GM10266 (cell line): ENCODE measurements around the gene VAT1.
"Not testable (repeated sequence)": the region's sequence is repeated elsewhere in the genome, so short reads cannot be mapped to it uniquely, and the experiment has no call there.

Experiments
- DNase-seq: peaks from one replicate; pipeline ENCODE4 v3.0.0; 2012; ENCODE audit errors: extremely low spot score
- CTCF ChIP-seq: IDR thresholded peaks from 2 replicates; pipeline ENCODE4 v1.5.1; 2012; ENCODE audit warnings: mild to moderate bottlenecking, low read depth; ENCODE audit not compliant: control insufficient read depth, insufficient read depth; ENCODE audit errors: missing control alignments

Gene VAT1

GRCh38 chr17:43013296-43013695, 8.9 kb downstream of the VAT1 start:
- TF ChIP-seq CTCF = no peak
- no peak for DNase-seq

DNA sequence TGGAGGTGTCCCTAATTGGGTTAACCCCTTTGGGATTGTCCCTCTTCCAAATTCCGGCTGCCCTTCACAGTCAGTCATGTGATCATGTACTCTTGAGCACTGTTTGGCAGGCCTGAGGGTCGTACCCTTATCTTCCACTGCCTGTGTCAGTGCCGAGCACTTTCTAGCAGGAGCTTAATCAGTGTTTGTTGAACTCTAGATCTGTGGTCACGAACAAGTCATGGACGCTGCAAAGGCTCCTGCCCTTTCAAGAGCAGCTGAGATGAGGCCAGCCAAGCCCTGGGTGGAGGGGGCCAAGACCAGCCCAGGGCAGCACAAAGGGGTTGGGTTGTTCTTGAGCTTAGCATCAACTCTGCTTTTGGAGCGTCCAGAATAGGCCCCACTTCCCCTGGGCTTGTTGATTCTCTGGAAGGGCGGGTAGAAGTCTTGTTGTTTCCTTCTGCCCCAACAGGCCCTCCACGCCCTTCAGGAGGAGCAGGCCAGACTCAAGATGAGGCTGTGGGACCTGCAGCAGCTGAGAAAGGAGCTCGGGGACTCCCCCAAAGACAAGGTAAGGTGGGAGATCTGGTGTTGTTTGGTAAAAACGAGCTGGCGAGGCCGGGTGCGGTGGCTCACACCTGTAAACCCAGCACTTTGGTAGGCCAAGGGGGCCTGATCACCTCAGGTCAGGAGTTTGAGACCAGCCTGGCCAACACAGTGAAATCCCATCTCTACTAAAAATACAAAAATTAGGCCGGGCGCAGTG, 10.3 kb downstream of the VAT1 start:
- no peak for TF ChIP-seq CTCF
- DNase-seq = no peak

- DNase-seq = no peak
Measured at GRCh38 chr17:43010667-43011308, 11.4 kb downstream of the VAT1 start.

GRCh38 chr17:43006639-43007551, 15.3 kb downstream of the VAT1 start, which contains the start of gene IFI35:
TSS of gene IFI35 (plus strand) at chr17:43006784. CDS start at chr17:43006948, 164 bp downstream.
- DNase-seq = peak; percentile 85
- peak; percentile 61 for TF ChIP-seq CTCF

More at GRCh38 chr17:43010667-43011308, 11.4 kb downstream of the VAT1 start:
- TF ChIP-seq CTCF = no peak

DNA sequence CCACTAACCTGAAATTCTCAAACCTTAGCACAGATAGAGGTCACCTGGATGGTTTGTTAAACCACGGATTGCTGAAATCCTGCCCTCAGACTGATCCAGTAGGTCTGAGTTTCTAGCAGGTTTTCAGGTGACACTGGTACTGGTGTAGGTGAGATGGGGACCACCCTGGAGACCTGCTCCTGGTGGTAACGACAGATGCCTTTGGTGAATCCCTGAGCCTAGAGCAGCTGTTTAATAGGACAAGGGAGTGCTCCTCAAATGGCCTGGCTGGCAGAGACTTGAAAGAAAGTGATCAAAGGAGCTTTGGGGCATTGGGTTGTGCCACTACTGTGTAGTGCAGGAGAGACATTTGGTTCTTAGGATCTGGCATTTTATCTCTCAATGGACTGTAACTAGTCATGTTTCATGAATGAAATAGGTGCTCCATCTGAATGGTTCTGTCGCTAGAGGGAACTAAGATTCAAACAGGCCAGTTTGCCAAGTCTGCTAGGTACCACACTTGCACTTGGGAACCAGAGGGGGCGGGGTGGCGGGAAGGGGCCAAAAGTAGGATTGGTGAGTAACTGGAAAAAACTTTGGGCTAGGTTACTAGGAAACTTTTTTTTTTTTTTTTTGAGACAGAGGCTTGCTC, 18.5 kb downstream of the VAT1 start:
- TF ChIP-seq CTCF = no peak

DNA sequence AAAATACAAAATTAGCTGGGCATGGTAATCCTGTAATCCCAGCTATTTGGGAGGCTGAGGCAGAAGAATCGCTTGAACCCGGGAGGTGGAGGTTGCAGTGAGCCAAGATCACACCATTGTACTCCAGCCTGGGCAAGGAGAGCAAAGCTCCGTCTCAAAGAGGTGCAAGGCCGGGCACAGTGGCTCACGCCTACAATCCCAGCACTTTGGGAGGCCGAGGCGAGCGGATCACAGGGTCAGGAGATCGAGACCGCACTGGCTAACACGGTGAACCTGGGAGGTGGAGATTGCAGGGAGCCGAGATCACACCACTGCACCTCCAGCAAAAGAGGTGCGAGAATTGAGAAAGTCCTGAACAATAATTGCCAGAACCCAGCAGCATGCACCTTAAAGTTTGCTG, 21.3 kb downstream of the VAT1 start:
- not testable (repeated sequence) for DNase-seq

More for the DNA sequence above, 18.5 kb downstream of the VAT1 start:
- no peak for DNase-seq

- no peak for DNase-seq
- TF ChIP-seq CTCF = no peak
Measured at GRCh38 chr17:42999003-42999525, 23.1 kb downstream of the VAT1 start.
